Astrocyte (in vitro differentiated cells and primary cell): ENCODE measurements around the gene ZC3H11A.

Source experiments
- EZH2 ChIP-seq: IDR thresholded peaks from 2 replicates; pipeline ENCODE4 v1.6.1; 2012; ENCODE audit warnings: mild to moderate bottlenecking, low read length, inconsistent platforms; ENCODE audit not compliant: insufficient read depth
- TF ChIP-seq, protein P1 (sequence below): IDR thresholded peaks from 2 replicates; pipeline ENCODE4 v1.5.1; 2011; ENCODE audit warnings: low read depth, mild to moderate bottlenecking, inconsistent platforms, low read length, moderate library complexity; ENCODE audit not compliant: insufficient read depth

DNA sequence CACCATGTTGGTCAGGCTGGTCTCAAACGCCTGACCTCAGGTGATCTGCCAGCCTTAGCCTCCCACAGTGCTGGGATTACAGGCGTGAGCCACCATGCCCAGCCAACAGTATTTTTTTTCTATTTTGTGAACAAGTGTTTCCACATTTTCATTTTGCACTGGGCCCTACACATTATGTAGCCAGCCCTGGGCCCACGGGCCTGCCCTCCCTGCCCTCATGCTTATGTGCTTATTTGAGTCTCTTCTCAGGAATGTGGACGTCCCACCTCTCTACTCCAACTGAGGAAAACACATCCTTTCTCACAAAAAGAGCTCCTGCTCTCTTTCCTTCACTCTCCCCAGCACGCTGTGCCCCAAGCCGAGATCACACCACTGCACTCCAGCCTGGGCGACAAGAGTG lies 13.5 kb upstream of the ZC3H11A start:
- TF ChIP-seq EZH2: no peak
- TF ChIP-seq, protein P1, sequence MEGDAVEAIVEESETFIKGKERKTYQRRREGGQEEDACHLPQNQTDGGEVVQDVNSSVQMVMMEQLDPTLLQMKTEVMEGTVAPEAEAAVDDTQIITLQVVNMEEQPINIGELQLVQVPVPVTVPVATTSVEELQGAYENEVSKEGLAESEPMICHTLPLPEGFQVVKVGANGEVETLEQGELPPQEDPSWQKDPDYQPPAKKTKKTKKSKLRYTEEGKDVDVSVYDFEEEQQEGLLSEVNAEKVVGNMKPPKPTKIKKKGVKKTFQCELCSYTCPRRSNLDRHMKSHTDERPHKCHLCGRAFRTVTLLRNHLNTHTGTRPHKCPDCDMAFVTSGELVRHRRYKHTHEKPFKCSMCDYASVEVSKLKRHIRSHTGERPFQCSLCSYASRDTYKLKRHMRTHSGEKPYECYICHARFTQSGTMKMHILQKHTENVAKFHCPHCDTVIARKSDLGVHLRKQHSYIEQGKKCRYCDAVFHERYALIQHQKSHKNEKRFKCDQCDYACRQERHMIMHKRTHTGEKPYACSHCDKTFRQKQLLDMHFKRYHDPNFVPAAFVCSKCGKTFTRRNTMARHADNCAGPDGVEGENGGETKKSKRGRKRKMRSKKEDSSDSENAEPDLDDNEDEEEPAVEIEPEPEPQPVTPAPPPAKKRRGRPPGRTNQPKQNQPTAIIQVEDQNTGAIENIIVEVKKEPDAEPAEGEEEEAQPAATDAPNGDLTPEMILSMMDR: no peak
